ENCODE results near the gene COMMD1.
"Not testable (repeated sequence)": the region's sequence is repeated elsewhere in the genome, so short reads cannot be mapped to it uniquely, and the experiment has no call there.

The COMMD1 gene

GRCh38 chr2:62030902-62031301 lies 125.4 kb downstream of the COMMD1 start:
- DNase-seq (ENCODE audit: low read depth in 2 of 2), result no peak

- DNase-seq (ENCODE audit: low read depth in 2 of 2), result no peak
Measured at GRCh38 chr2:62032096-62032495, 126.6 kb downstream of the COMMD1 start.

DNA sequence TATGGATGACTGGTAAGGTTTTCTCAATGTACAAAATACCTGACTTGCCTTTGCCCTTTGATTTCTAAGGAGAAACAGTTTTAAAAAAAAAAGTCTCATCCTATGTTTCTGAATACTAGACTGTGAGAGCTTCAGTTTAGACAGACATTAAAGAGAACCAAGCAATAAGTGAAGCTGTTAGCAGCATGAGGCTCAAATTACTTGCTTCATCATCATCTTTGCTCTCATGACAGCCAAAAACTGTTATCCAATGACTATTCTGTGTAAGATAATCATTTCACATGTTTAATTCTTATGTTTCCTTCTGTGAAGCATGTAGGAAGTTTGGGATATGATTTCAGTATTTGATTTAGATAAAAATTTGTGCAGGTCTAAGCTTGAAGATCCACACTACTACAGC lies 129.2 kb downstream of the COMMD1 start:
- no peak for DNase-seq (ENCODE audit: low read depth in 2 of 2)

DNA sequence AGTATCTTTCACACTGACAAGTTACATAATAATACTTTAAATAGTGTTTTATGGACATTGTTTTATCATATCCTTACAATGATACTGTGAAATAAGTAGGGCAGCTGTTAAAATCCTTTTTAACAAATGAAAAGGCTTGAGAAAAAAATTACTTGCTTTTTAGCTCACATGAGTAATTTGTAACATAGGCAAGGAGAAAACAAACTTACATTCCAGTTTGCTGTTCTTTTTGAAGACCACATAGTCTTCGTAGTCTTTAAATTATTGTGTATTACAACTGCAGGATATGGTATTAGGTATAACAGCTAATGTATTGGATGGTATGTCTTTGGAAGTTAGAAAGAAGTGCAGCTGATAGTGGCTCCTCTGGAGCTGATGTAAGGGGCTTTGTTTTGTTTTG lies 130.8 kb downstream of the COMMD1 start:
- DNase-seq (ENCODE audit: low read depth in 2 of 2), result no peak

- DNase-seq (ENCODE audit: low read depth in 2 of 2), result no peak
Measured at GRCh38 chr2:62036761-62037250, 131.3 kb downstream of the COMMD1 start.

DNA sequence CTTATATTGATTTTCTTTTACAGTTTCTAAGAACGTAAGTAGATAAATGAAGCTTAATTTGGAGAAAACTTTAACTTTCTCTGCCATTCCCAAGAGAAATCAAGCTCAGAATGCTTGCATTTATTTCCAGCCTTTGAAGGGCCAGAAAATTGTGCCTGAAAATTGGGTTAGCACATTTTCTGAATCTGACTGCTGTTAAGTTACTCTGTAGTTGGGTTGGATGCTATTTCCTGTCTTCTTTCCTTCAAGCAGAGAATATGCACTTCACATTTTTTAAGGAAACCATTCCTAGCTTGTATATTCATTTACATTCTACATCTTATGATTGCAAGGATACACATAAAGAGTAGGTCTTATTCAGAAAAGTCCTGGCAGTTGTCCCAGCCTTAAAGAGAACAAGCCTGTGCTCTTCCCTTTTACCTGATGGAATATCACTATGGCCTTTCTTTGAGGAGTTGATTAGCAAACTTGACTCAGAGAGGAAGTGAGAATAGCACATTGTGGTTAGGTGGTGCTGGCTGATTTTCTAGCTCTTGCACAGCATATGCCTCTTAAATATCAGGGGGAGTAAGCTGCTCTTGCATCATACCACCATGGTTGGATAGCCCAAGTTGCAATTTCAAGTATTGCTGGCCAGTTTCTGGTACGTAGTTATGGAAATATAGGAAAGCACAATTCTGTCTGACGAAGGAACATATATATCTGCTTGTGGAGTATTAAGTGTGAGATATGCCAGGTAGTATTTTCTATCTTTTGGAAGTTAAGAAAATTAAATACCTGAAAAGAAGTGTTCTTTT lies 133.7 kb downstream of the COMMD1 start:
- DNase-seq (ENCODE audit: low read depth in 2 of 2), result no peak

DNA sequence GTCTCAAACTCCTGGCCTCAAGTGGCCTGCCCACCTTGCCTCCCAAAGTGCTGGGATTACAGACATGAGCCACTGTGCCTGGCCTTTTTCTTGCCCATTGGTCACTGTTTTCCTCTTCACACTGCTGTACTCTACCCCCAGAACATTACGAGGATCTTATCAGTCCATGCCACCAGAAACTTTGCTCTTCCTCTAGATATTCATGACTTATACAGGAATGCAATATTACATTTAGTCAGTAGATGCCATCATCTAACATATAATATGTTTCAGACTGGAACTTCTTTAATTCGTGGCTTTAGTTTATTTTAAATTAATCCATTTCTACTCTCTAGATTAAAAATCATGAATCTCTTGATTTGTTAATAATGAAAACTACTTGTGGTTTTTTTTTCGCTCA lies 135.5 kb downstream of the COMMD1 start:
- DNase-seq (ENCODE audit: low read depth in 2 of 2), result no peak

DNA sequence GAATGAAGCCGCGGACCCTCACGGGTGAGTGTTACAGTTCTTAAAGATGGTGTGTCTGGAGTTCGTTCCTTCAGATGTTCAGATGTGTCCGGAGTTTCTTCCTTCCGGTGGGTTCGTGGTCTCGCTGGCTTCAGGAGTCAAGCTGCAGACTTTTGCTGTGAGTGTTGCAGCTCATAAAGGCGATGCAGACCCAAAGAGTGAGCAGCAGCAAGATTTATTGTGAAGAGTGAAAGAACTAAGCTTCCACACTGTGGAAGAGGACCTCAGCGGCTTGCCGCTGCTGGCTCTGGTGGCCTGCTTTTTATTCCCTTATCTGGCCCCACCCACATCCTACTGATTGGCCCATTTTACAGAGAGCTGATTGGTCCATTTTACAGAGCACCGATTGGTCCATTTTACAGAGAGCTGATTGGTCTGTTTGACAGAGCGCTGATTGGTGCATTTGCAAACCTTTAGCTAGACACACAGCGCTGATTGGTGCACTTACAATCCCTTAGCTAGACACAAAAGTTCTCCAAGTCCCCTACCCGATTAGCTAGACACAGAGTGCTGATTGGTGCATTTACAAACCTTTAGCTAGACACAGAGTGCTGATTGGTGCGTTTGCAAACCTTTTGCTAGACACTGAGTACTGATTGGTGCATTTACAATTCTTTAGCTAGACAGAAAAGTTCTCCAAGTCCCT lies 136.4 kb downstream of the COMMD1 start:
- DNase-seq (ENCODE audit: low read depth in 2 of 2), result not testable (repeated sequence)

DNA sequence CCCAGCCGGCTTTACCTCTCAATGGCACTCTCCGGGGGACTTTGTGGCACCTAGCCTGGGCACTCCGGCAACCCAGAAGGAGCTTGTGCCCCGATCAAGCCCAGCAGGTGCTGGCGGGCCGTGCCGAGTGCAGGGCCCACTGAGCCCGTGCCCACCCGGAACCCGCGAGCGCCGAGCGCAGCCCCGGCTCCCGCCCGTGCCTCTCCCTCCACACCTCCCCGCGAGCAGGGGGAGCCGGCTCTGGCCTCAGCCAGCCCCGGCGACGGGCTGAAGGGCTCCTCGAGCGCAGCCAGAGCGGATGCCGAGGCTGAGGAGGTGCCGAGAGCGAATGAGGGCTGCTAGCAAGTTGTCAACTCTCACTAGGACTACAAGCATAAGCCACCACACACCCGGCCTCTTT lies 136.9 kb downstream of the COMMD1 start:
- no peak for DNase-seq (ENCODE audit: low read depth in 2 of 2)

- DNase-seq (ENCODE audit: low read depth in 2 of 2), result no peak
Measured at GRCh38 chr2:62042944-62043343, 137.5 kb downstream of the COMMD1 start.

GRCh38 chr2:62045017-62045543 lies 139.6 kb downstream of the COMMD1 start:
- DNase-seq (ENCODE audit: low read depth in 2 of 2), result no peak

DNA sequence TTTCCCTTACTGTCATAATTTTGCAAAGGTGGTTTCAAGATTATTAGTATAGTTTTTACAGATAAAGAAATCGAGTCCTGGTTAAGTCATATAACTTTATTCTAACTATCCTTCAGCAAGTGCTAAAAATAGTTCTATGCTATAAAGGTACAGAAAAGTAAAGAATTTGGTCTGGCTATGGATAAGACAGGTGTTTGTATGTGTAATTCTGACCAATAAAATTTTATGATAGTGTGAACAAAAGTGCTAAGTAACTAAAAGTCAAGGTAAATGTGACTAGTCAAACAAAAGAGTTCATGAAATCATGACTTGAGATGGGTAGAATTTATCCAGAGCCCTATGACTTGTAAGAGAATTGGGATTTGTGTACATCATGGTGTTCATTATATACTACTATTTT lies 140.7 kb downstream of the COMMD1 start:
- no peak for DNase-seq (ENCODE audit: low read depth in 2 of 2)

- DNase-seq (ENCODE audit: low read depth in 2 of 2), result no peak
Measured at GRCh38 chr2:62050456-62051045, 145.1 kb downstream of the COMMD1 start.

DNA sequence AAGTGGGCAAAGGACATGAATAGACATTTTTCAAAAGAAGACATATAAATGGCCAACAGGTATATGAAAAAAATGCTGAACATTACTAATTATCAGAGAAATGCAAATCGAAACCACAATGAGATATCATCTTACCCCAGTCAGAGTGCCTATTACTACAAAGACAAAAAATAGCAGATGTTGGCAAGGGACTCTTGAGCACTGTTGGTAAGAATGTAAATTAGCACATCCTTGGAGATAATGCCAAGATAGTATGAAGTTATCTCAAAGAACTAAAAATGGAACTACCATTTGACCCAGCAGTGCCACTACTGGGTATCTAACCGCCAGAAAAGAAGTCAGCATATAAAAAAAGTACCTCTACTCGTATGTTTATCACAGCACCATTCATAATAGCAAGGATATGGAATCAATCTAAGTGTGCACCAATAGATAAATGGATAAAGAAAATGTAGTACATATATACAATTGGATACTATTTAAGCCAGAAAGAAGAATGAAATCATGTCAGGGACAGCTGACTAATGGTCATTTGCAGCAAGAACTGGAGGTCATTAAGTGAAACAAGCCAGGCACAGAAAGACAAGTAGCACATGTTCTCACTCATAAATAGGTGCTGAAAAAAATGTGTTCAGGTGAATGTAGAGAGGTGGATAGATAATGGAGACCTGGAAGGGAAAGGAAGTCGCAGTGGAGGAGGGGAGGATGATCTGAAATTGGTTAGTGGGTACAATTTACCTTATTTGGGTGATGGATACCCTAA lies 148.7 kb downstream of the COMMD1 start:
- no peak for DNase-seq (ENCODE audit: low read depth in 2 of 2)

DNA sequence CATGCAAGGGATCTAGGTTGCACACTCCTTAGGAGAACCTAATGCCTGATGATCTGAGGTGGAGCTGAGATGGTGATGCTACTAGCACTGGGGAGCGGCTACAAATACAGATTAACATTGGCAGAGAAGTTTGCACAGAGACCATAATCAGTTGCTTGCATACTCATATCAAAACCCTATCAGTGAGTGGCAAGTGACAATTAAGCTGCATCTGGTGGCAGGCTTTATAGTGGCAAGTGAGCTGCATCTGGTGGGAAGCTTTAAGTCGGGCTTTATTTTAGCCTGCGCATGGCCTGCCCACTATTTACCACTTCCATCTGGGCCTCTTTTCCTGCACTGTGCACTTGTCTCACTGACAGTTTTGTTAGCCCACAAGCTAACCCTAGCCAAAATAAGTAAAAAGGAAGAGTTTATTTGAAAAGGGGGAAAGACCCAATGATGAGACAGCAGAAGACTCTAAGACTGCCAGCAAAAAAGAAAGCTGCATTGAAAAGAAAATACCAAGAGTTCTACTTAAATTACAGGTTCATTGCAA lies 149.5 kb downstream of the COMMD1 start:
- no peak for DNase-seq (ENCODE audit: low read depth in 2 of 2)

DNA sequence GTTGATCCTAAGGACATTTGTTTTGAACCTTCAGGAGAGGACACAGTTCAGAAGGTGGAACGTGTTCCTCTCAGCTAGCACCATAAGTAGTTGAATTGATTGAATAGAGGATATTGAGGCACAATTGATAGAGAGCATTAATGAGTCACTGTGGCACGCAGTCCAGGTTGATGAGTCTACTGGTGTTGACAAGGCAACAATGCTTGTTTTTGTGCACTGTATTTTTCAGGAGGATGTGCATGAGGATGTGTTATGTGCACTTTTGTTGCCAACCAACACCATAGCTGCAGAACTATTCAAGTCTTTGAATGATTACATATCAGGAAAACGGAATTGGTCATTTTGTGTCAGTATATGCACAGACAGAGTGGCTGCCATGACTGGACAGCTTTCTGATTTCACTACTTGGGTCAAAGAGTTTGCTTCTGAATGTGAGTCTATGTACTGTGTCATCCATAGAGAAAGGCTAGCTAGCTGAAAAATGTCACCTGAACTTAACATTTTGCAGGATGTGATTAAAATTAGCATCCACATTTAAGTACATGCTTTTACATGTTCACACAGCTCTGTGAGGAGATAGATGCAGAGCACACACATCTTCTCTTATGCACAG lies 150.4 kb downstream of the COMMD1 start:
- DNase-seq (ENCODE audit: low read depth in 2 of 2), result no peak

- no peak for DNase-seq (ENCODE audit: low read depth in 2 of 2)
Measured at GRCh38 chr2:62056341-62056740, 150.9 kb downstream of the COMMD1 start.

DNA sequence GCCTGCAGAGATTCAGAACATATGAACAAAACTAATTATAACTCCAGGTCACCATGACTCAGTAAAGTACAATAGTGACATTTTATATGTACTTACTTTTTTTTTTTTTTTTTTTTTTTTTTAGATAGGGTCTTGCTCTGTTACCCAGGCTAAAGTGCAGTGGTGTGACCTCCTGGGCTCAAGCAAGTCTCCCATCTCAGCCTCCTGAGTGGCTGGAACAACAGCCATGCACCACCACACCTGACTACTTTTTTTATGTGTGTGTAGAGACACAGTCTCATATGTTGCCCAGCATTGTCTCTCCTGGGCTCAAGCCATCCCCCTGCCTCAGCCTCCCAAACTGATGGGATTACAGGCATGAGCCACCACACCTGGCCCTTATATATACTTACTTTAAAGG lies 159.8 kb downstream of the COMMD1 start:
- no peak for DNase-seq (ENCODE audit: low read depth in 2 of 2)

- DNase-seq (ENCODE audit: low read depth in 2 of 2), result no peak
Measured at GRCh38 chr2:62071126-62071598, 165.7 kb downstream of the COMMD1 start.

- no peak for DNase-seq (ENCODE audit: low read depth in 2 of 2)
Measured at GRCh38 chr2:62071760-62072680, 166.5 kb downstream of the COMMD1 start.
